Endothelial cell of umbilical vein (primary cell): ENCODE measurements around the gene SPINK1. TPM values are rescaled to one million over a fixed set of nuclear protein-coding genes. Genes with fewer than 3 reads are reported as not detected.

Experiments
- BruUV-seq: library from RNA; stranded (reverse); fragments of 400-500 nt; replicated peaks from 2 replicates; lab custom pipeline; 2021; lab: Mats Ljungman, UMichigan
- CTCF ChIA-PET: fragments of 300-600, 350-600 bp; sonication (Branson Sonifier 250); formaldehyde crosslinking; loops from one replicate; lab custom pipeline; 2021; ENCODE audit warnings: antibody characterized with exemption, inconsistent platforms; lab: Charles Lee
- POLR2A ChIA-PET: fragments of 300-600, 350-600 bp; sonication (Branson Sonifier 250); formaldehyde crosslinking; loops from one replicate; lab custom pipeline; 2021; ENCODE audit warnings: antibody characterized with exemption, inconsistent platforms; lab: Charles Lee
- DNase-seq: peaks from one replicate; pipeline ENCODE4 v3.0.0-alpha.2; 2011; ENCODE audit warnings: low read depth, low spot score
- FAIRE-seq: peaks from 2 replicates; lab custom pipeline; 2011; peaks lifted over from hg19 to GRCh38; lab: Jason Lieb, UNC
- H2AFZ ChIP-seq: 2 replicates; pipeline ENCODE4 v1.6.0; 2012; ENCODE audit warnings: low read depth, low read length, control low read depth, inconsistent platforms
- H3K27ac ChIP-seq: 2 replicates; pipeline ENCODE4 v1.5.1; 2011; ENCODE audit warnings: low read depth, mild to moderate bottlenecking, control low read depth, low read length, moderate library complexity; ENCODE audit not compliant: insufficient read depth
- H3K27me3 ChIP-seq, 2 experiments: 2 replicates each; pipeline versions ENCODE4 v1.6.0 to v1.6.1; 2011; ENCODE audit warnings: low read length in 2 of 2, mixed read lengths in 1 of 2; ENCODE audit not compliant: control insufficient read depth in 2 of 2, insufficient read depth in 2 of 2
- H3K36me3 ChIP-seq, 2 experiments: 2 replicates in 1 of 2; 3 replicates in 1 of 2; pipeline ENCODE4 v1.5.1; 2011; ENCODE audit warnings: low read length in 2 of 2, mild to moderate bottlenecking in 1 of 2, moderate library complexity in 1 of 2; ENCODE audit not compliant: control insufficient read depth in 2 of 2, insufficient read depth in 2 of 2; ENCODE audit errors: extremely low read depth in 1 of 2
- H3K4me1 ChIP-seq: 3 replicates; pipeline ENCODE4 v1.5.1; 2011; ENCODE audit warnings: mild to moderate bottlenecking, low read length; ENCODE audit not compliant: control insufficient read depth, insufficient read depth; ENCODE audit errors: extremely low read depth
- H3K4me2 ChIP-seq: 2 replicates; pipeline ENCODE4 v1.6.1; 2011; ENCODE audit warnings: low read length, control low read depth, mixed read lengths; ENCODE audit not compliant: insufficient read depth
- H3K4me3 ChIP-seq, 3 experiments: fragments of 200-600 bp in 1 of 3; sonication (generic), shearing (Covaris generic) in 1 of 3; replicated peaks in 1 of 3; 2 replicates each; pipeline ENCODE4 v1.5.1; 2011 to 2016; ENCODE audit warnings: control low read depth in 3 of 3, low read length in 3 of 3, mild to moderate bottlenecking in 2 of 3, inconsistent platforms in 1 of 3, low read depth in 1 of 3, moderate library complexity in 1 of 3; ENCODE audit not compliant: insufficient read depth in 1 of 3
- H3K79me2 ChIP-seq: 2 replicates; pipeline ENCODE4 v1.6.0; 2012; ENCODE audit warnings: low read length, inconsistent platforms; ENCODE audit not compliant: control insufficient read depth, insufficient read depth
- H3K9ac ChIP-seq: replicated peaks from 2 replicates; pipeline ENCODE3; 2011; ENCODE audit warnings: low read length, control low read depth; ENCODE audit not compliant: insufficient read depth; ENCODE audit errors: extremely low read depth
- H3K9me1 ChIP-seq: replicated peaks from 3 replicates; pipeline ENCODE4 v1.6.0; 2011; ENCODE audit warnings: mild to moderate bottlenecking, low read length; ENCODE audit not compliant: control insufficient read depth, insufficient read depth; ENCODE audit errors: extremely low read depth
- H3K9me3 ChIP-seq: replicated peaks from 2 replicates; pipeline ENCODE4 v1.5.1; 2012; ENCODE audit warnings: low read length, inconsistent platforms; ENCODE audit not compliant: control insufficient read depth, insufficient read depth
- H4K20me1 ChIP-seq: replicated peaks from 2 replicates; pipeline ENCODE3; 2011; ENCODE audit warnings: mild to moderate bottlenecking, low read length; ENCODE audit not compliant: control insufficient read depth, insufficient read depth; ENCODE audit errors: extremely low read depth
- EZH2 ChIP-seq: IDR thresholded peaks from 2 replicates; pipeline ENCODE4 v1.6.1; 2012; ENCODE audit warnings: borderline replicate concordance, low read depth, mild to moderate bottlenecking, moderate library complexity, low read length, inconsistent platforms; ENCODE audit not compliant: severe bottlenecking
- FOS ChIP-seq: IDR thresholded peaks from 2 replicates; pipeline ENCODE4 v1.6.1; 2011; ENCODE audit warnings: mild to moderate bottlenecking, low read length, moderate library complexity, borderline replicate concordance; ENCODE audit not compliant: insufficient read depth
- GATA2 ChIP-seq: IDR thresholded peaks from 2 replicates; pipeline ENCODE4 v1.7.0; 2011; ENCODE audit warnings: low read depth, mild to moderate bottlenecking, moderate library complexity, mixed read lengths, low read length; ENCODE audit not compliant: insufficient read length, insufficient read depth
- JUN ChIP-seq: IDR thresholded peaks from 2 replicates; pipeline ENCODE4 v1.6.1; 2011; ENCODE audit warnings: borderline replicate concordance, low read depth; ENCODE audit not compliant: insufficient read length, insufficient read depth
- POLR2A ChIP-seq: IDR thresholded peaks from 2 replicates; pipeline ENCODE4 v1.6.1; 2012; ENCODE audit warnings: low read depth, mild to moderate bottlenecking, control low read depth, low read length
- POLR2AphosphoS5 ChIP-seq: IDR thresholded peaks from 2 replicates; pipeline ENCODE4 v1.6.1; 2012; ENCODE audit warnings: low read depth, mild to moderate bottlenecking, control low read depth, low read length, moderate library complexity; ENCODE audit not compliant: insufficient read depth
- dilution Hi-C: fragments of 300-500 bp; cut with MboI; formaldehyde crosslinking; loops from one replicate; pipeline ENCODE4 v1.15.0; 2019; ENCODE audit warnings: low sequenced_read_pairs; ENCODE audit not compliant: extremely low pct_ligation_motif_present
- intact Hi-C: fragments of 100-400 bp; cut with micrococcal nuclease; formaldehyde crosslinking; loops from one replicate; pipeline ENCODE4 v1.10.0; 2022
- polyA plus RNA-seq, 4 experiments: library from polyadenylated mRNA; depleted of rRNA in 3 of 4; stranded (reverse) in 3 of 4; unstranded in 1 of 4; fragments of >200 nt; gene quantifications; 2 replicates each; pipeline versions ENCODE4 v1.2.1 to v1.2.3, GENCODE V29; 2011 to 2012; ENCODE audit warnings: missing spikeins in 1 of 4
- total RNA-seq: library from RNA; stranded (reverse); gene quantifications from 2 replicates; pipeline ENCODE4 v1.2.3, GENCODE V29; 2021
- TF ChIP-seq, protein P1 (sequence below), 2 donors: IDR thresholded peaks; 1 replicate in 1 of 2; 2 replicates in 1 of 2; pipeline ENCODE4 v1.5.1; 2011; ENCODE audit warnings: low read length in 2 of 2, mild to moderate bottlenecking in 2 of 2, moderate library complexity in 2 of 2, control low read depth in 1 of 2, inconsistent platforms in 1 of 2, low read depth in 1 of 2; ENCODE audit not compliant: insufficient read depth in 1 of 2; ENCODE audit errors: extremely low read depth in 1 of 2

SPINK1 gene
- total and polyA plus RNA-seq, 2 donors (not counting 3 experiments of a cell fraction or from before 2014, with no cell fraction given) = not detected

DNA sequence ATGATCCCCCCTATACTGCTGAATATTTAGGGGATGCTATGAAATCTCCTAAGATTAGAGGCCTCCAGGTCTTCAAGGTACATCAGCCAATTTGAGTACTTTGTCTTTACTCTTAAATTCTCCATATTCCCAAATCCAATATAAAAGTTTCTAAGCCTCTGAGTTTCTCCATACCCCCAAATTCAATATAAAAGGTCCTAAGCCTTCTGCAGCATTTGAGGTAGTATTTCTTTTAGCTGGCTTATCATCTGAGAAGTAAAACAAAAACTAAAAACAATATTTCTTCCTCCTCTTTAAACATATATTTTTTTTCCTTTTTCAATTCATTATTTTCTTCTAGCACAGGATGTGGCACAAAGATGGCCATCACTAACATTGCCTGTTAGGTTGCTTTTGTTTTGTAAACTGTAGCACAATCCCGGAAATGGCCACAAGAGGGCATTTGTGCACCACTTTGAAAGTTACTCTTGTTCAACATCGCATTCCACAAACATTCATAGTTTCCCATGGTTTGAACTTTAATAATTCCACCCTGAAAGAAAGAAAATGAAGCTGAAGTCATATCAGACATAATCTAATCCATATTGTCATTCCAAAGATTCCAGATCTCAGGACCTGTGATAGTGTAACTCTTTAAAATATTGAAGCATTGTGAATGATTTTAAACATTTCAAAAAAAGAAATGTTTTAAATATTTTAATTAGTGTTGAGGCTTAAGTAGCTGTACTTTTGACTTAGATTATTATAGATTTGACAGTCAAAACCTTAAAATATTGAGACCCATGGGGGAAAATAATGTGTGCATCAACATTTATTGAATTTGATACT is 26.0 kb upstream of the SPINK1 start:
- H4K20me1 ChIP-seq = no peaks in the 10 kb centered on the region
- no peak for TF ChIP-seq JUN
- TF ChIP-seq, protein P1, sequence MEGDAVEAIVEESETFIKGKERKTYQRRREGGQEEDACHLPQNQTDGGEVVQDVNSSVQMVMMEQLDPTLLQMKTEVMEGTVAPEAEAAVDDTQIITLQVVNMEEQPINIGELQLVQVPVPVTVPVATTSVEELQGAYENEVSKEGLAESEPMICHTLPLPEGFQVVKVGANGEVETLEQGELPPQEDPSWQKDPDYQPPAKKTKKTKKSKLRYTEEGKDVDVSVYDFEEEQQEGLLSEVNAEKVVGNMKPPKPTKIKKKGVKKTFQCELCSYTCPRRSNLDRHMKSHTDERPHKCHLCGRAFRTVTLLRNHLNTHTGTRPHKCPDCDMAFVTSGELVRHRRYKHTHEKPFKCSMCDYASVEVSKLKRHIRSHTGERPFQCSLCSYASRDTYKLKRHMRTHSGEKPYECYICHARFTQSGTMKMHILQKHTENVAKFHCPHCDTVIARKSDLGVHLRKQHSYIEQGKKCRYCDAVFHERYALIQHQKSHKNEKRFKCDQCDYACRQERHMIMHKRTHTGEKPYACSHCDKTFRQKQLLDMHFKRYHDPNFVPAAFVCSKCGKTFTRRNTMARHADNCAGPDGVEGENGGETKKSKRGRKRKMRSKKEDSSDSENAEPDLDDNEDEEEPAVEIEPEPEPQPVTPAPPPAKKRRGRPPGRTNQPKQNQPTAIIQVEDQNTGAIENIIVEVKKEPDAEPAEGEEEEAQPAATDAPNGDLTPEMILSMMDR (IDR thresholded peaks at IDR 0.05; ENCODE audit: extremely low read depth in 1 of 2, insufficient read depth in 1 of 2, low read depth in 1 of 2, low read length in 2 of 2) = peak; percentile 63 to 67
- CTCF ChIA-PET = interaction anchor here (0.6 to 12.6 kb wide), 41 partner anchors 9 to 875 kb away, joined by 3 to 170 read pairs (median 5); no protein-coding TSS in a partner anchor
- H3K79me2 ChIP-seq = no peaks in the 10 kb centered on the region
- H3K9me1 ChIP-seq = no peaks in the 10 kb centered on the region
- no peak overlapping the region for H3K27ac ChIP-seq
- H3K27me3 ChIP-seq = no peaks in the 10 kb centered on the region
- H3K36me3 ChIP-seq = no peaks in the 10 kb centered on the region
- intact Hi-C loops = loop anchor here (1.0 to 10.0 kb wide), 5 partner anchors 30 to 874 kb away; no protein-coding TSS in a partner anchor
- no peak overlapping the region for H3K9ac ChIP-seq
- BruUV-seq = no TSS peak
- no peak overlapping the region for H3K4me3 ChIP-seq
- FAIRE-seq (peak; percentile 85), DNase-seq (peak; percentile 76)
- no peak overlapping the region for H2AFZ ChIP-seq
- POLR2A ChIA-PET = no interaction called here
- dilution Hi-C loops = no loop called here
- no peaks in the 10 kb centered on the region for H3K4me1 ChIP-seq
- H3K9me3 ChIP-seq = no peaks in the 10 kb centered on the region
- H3K4me2 ChIP-seq = no peak overlapping the region

DNA sequence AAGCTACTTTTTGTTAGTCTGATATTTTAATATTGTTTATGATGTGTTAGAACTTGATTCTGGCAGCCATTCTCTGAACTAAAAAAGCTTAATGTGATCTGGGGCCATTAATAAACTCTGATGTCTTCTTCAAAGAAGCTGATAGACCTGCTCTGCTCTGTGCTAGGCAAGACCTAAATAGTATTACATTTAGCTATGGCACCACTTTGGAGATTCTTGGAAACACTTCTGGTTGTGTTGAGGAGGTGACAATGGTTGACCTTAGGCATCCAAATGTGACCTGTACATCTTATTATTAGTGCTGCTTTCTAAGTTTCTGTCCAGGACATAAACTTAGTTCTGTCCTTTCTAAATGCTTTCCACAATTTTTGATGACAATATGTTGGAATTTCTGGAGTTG is 25.3 kb upstream of the SPINK1 start:
- Histone ChIP-seq H3K9me1 (no peaks in the 10 kb centered on the region), H3K9me3 (no peaks in the 10 kb centered on the region), H3K27ac (no peak overlapping the region), H3K27me3 (no peaks in the 10 kb centered on the region), H3K4me1 (no peaks in the 10 kb centered on the region), H4K20me1 (no peaks in the 10 kb centered on the region), H3K4me2 (no peak overlapping the region), H2AFZ (no peak overlapping the region), H3K4me3 (no peak overlapping the region), H3K79me2 (no peaks in the 10 kb centered on the region), H3K36me3 (no peaks in the 10 kb centered on the region), H3K9ac (no peak overlapping the region)
- dilution Hi-C loops = no loop called here
- no TSS peak for BruUV-seq
- TF ChIP-seq POLR2A (no peak), GATA2 (no peak), POLR2AphosphoS5 (no peak), FOS (no peak), EZH2 (no peak), JUN (no peak)
- TF ChIP-seq, protein P1 (IDR thresholded peaks at IDR 0.05; ENCODE audit: extremely low read depth in 1 of 2, insufficient read depth in 1 of 2, low read depth in 1 of 2, low read length in 2 of 2) = no peak
- FAIRE-seq (no peak), DNase-seq (no peak)
- CTCF ChIA-PET = interaction anchor here (1.1 to 12.6 kb wide), 8 partner anchors 15 to 874 kb away, joined by 3 to 170 read pairs (median 10); no protein-coding TSS in a partner anchor
- intact Hi-C loops = loop anchor here (1.0 to 10.0 kb wide), 4 partner anchors 30 to 874 kb away; no protein-coding TSS in a partner anchor
- POLR2A ChIA-PET = no interaction called here
